ENCODE measurements around the gene EPHA4.

The EPHA4 gene

DNA sequence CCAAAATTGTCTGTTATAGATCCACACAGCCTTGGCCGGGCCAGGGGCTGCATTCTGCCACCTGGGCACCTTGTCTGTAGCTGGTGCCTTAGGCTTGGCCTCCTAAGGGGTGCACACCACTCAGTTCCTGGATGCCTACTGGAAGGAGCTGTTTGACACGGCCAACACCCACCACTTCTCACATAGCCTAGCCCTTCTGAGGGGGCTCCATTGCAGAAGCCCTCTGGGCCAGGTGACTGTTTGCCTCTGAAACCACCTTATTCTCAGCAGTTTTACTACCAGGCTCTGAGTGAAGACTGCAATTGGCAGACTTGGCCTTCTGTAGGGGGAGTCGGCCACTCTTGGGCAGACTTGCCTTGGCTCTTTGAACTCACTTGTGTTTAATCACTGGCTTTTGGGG is 39.5 kb downstream of the EPHA4 start:
- no peak for DNase-seq

DNA sequence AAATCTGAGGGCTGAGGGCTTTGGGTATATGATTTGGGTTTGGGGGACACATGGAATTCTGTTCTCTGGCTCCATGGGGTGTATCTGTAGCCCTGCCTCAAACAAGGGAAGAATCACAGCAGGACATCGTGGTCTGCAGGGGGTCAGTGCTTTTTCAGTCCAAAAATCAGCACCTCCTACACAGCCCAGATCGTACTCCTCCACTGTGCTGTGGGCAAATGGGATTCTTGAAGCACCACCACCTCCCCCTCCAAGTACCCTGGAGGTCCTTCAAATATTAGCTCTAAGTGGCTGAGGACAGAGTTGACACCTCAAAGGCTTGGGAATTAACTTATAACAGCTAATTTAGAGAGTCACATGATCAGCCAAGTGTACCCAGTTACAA is 41.5 kb downstream of the EPHA4 start:
- no peak for DNase-seq

DNA sequence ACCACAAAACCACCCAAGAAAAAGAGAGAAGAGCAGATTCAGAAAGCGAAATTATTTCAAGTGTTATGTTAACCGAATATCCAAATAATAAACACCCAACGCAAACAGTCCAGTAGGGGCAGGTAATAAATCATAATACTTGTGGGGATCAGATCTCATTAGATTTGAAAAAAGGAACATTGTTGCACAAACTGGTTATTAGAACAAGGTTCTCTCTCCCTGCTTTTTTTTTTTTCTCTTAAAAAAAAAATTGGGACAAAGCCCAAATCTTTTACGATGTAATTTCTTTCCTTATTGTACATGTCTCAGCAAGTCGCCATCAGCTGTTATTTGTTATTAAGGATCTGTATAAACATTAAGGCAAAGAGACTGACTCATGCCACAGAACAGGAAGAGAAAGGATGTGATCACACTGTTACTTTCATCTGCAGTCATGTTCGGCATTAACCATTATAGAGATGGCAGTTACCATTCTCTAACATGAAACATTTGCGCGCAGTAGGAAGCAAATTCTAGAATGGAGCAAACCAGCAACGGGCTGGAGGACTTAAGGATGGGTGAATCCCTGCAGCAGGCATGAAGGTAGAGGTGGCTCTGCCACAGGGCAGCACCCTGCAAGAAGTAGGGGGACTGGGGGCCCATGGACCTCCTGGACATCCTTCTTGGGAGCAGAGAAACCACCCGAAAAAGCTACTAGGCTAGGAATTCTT is 42.0 kb downstream of the EPHA4 start:
- peak; percentile 0 for DNase-seq

DNA sequence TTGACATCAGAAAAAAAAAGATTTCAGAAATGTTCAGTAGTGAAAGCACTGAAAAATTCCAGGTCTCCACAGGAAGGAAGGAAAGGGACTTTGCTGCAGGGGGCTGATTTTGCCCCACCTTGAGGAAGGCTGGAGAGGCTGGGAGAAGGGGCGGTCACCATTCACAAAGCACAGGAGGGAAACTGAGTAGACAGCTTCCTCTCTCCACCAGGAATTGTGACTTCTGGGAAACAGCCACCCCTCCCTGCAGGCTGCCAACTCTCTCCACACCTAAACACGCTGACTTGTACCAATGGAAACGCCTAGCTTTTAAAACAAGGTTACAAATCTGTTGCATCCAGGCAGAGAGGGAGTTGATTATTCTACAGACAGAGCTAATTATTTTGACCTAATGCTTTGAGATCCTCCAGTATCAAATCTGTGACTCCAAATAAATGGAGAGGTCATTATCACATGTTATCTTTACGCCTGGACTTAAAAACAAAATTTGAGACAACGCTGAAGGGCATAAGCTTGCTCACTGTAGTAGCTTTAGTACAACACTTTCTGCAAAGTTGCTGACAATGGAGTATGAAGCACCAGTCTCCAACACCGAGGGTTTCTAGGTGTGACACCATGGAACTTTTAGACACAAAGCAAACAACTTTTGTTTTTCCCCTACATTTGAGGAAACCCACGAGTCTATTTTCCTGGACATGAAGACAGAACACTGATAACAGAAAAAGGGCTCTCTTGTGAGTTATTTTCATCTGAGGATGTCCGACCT is 42.7 kb downstream of the EPHA4 start:
- no peak for DNase-seq

DNA sequence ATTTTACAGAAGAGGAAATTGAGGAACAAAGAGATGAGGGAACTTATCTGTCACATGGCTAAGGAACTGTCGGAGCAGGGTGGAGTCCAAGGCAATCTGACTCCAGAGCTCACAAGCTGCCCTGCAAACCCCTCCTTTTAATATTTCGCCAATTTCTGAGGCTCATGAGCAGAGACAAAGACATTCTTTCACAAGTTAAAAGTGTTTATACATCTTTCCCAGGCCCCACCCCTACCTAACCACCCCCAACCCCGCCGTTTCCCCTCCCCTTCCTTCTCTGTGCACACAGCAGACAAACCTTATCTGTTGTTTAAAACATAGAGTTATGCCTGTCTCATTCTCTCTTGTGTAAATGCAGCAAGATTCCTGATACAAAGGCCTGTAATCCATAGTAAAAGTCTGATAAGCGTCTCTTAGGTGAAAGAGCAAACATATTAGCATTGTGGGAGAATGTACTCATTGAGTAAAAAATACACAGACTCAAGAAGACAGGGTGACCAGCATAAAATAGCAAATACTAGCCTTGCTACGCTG is 44.3 kb downstream of the EPHA4 start:
- DNase-seq, result no peak

DNA sequence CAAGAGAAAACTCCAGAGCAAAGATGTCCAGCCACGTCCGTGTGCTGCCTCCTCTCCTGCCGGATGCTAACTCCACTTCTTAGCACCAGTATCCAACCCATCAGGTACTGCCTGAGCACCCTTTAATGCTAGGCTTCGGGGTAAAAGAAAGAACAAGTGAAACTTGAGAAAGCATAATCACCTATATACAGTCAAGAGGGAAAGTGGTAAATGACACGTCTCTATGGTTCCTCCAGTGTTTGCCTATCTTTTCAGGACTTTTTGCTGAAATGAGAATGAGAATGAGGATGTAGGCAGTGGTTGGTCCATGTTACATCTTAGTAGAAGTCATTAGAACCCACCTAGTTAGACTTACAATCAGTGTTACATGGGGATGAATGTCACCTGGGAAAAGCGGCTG is 47.9 kb downstream of the EPHA4 start:
- DNase-seq, result no peak

DNA sequence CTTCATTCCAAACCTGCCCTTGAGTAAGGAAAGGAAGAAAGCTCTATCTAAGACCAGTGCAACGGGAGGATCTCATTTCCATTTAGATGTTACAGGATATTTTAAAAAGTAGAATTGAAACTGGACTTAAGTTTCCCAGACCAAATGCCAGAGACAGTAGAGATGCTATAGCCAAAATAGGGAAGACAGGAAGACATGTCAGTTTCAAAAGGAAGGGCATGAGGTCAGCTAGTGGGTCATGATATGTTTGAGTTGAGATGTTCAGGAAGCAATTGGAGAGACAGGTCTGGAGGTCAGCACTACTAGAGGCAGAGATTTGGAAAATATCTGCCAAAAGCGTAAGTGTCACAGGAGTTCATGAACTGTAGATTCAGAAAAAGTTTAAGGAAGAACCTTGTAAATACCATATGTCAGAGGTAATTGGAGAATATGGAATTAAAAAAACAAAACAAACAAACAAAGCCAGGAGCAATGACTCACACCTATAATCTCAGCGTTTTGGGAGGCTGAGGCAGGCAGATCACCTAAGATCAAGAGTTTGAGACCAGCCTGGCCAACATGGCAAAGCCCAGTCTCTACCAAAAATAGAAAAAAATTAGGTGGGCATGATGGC is 50.8 kb downstream of the EPHA4 start:
- peak; percentile 66 for DNase-seq

DNA sequence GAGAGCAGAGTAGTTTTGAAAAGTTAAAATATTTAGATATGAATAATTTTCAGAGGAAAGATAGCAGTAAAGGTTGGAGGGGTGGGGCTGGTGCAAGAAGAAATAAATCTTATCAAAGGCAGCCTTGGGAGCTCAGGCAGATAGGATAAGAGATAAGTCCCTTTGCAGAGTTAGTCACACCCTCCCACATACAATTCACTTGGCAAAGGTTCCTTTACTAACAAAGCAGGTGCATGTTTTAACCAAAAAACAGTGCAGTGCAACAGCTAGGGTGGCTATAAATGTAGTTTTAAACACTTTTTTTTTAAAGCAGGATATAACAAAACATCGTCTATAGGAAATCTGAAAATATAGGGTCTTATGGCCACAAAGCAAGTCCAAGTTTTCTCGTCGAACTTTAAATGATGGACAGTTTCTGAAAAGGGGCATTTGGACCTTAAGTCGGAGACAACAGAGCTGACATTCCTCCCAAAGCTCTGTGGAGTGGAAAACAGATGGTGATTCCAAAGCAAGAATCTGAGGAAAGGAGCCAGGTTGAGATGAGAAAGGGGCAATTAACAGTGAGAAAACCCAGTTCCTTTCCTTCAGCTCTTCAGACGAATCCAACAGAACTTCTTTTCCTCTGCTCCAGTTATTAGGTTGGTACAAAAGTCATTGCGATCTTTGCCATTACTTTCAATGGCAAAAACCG is 53.0 kb downstream of the EPHA4 start:
- no peak for DNase-seq

DNA sequence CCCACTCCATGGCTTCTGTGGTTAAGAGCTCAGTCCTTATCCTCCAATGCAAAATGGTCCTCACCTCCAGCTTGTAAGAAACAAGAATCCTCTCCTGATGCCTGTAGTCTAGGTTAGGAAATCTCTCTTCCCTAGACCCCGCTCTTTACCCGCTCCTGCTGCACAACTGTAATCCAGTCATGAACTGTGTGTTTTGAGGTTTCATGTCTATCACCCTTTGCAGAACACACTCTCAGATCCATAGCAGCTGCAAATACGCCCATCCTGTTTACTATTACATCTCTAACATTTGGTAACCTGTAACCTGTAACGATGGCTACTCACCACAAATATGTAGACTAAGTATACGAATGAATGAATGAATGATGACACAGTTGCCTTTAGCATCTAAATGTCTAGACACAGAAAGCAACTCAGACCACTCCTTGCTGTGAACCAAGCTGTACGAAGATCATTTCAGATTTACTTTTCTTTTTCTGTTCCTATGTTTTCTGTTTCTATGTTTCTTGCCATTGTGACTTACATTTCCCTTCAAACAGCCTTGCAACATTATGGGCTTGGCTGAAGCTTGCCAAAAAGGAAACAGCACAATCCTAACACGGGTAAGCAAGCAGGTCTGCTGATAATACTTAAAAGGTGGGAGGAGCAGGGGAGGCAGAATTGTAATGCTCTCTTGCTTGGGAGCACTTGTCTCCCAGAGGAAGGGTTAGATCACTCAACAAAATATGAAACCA is 53.7 kb downstream of the EPHA4 start:
- DNase-seq, result no peak

DNA sequence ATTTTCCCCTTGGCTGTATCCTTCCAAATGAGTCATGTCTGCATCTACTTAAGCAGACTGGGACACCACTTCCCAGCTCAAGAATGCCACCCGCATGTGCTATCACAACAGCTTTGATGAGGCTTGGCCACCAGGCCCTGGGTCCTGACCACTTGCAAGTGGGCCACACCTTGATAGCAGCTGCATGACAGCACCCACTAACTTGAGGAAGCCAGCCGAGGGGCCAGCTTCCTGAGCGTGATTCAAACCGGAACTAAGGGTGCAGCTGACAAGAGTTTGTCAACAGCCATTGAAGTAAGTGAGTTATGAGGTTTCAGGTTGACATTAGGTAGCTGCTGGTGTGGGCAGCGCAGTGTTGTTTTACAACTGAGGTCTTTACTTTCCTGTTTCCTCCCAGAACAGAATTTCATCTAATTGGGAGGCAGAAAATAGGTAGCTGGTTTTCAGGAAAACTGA is 54.4 kb downstream of the EPHA4 start:
- DNase-seq, result no peak

DNA sequence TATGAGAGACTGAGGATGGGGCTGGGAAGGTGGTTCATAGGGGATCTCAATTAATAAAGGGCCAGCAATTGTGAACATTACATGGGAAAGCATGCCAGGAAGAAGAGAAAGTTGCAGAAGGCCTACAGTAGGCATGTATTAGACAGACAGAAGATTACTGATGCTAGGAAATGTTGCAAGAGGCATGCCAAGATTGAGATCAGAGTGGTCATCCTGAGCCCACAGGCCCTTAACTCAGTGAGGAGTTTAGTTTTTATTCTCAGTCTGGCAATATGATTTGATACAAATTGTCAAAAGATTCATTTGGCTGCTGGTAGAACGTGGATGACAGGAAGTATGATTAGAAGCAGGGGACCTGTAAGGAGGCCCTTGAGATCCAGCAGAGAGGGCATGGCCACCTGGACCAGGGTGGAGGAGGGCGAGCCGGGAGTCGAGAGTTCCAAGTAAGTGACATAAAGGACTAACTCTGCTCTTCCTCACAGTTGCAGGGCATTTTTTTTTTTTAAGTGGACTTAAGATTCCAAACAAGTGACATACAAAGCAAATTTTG is 54.9 kb downstream of the EPHA4 start:
- DNase-seq, result no peak

DNA sequence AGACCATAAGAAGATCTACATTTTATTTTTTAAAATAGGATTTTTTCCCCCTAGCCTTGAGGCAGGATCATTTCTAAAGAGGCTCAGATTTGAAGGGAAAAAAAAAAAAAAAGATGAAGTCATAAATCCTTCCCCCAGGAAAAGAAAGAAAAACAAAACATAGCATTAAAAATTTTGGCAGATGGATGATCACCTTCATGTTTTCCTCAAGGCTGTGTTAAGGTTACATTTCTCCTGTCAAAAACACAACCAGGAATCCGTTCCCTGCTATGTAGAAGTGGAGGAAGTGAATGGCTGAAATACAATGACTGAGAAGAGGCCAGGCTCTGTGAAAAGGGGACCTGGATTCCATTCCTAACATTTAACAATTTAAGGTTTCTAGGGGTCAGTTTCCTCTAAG is 56.2 kb downstream of the EPHA4 start:
- no peak for DNase-seq

DNA sequence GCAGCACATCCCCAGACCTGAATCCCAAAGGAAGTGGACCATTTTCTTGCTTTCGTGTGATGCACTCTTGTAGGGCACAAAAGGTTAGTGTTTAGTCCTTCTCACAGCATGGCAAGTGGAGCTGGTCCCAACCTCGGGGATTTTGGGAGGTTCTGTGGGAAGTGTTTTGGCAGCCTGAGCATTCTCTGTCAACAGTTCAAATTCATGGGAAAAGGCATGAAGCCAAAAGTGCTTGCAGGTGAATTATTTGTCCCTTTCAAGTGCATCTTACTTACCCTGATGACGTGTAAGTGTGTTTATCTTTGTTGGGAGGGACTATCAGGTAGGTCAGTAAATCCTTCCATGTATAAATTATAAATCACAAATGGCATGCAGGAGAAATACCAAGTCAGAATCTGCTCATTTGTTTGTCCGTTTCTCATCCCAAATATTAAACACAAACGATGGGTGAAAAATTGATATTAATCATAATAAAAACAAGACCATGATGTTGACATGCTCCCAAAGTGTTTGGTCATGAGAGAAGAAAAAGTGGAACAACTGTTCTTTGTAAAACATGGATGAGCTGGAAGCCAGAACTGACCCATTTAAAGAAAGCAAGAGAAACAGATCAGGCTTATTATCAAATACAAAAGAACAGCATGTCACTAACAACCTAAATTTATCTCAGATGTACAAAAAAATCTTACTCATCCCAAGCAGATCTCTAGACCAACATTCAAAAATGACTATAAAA is 57.6 kb downstream of the EPHA4 start:
- DNase-seq, result no peak

DNA sequence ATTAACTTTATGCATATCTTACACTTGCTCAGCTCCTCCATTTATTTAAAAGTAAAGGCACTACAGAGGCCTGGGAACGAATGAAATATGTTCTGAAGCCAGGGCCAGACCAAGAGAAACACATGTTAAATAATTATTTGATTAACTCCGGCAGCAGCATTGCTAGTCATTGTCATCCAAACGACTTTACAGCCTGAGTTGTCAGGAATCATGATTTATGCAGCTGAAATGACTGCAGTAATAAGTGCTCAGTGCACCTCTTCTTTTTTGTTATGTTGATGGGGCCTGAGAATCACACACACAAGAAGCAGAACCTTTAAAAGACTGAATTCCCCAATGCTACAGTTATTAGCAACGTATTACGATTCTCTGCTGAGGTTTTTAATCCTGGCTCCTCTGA is 58.9 kb downstream of the EPHA4 start:
- no peak for DNase-seq

DNA sequence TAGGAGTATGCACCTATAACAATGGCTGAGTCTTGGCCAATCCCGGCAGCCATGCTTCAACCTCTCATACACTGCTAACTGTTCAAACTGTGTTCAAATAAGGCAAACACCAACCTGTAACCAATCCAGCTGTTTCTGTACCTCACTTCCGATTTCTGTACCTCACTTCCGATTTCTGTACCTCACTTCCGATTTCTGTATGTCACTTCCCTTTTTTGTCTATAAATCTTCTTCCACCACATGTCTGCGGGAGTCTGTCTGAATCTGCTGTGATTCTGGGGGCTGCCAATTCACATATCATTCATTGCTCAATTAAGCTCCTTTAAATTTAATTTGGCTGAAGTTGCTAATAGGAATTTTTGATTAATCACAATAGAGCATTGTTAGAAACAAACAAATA is 60.8 kb downstream of the EPHA4 start:
- peak; percentile 20 for DNase-seq

DNA sequence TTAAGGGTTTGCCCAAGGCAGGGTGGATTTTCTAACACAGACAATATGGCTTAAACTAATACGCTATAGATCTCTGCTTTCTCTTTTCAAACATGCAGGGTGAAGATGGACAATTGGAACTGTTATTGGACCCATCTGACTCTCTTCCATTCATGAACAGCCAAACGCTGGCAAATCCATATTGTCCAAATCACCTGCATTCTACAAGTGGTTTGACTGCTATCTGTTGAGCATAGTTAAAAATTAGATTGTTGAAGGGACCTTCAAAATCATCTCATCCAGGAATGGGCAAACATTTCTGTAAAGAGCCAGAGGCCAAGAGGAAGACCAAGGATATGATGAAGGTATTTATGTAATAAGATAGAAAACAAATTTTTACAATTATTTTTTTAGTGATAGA is 65.6 kb downstream of the EPHA4 start:
- DNase-seq, result no peak

DNA sequence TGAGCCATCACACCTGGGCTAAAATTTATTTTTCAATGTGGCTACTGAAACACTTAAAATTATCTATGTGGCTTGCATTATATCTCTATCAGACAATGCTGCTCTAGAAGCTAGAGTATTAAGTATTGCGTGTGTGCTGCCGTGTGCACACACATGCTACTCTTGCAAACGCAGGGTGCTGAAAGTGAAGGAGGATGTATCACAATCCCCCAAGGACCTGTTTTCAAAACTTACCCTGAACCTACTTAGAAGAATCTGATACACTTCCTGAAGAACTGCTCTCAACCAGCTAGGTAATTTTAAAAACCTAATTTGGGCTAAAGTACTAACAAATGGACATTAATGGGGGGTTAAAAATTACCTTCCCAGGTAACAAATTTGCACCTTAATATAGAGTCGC is 66.5 kb downstream of the EPHA4 start:
- DNase-seq, result no peak

DNA sequence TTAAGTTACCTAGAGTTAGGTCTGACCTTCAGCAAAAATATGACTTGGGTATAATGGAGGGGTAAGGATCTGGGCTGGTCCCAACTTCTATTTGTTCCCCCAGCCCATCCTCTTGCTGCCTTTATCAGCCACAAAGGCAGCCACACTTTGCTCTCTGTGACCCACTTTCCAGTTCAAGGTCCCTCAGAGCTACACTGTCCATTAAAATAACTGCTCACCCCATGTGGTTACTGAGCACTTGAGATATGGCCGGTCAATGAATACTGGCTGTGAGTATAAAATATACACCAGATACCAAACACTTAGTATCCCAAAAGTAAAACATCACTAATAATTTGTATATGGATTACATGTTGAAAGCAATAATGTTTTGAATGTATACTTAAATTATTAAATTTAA is 67.2 kb downstream of the EPHA4 start:
- DNase-seq, result no peak

DNA sequence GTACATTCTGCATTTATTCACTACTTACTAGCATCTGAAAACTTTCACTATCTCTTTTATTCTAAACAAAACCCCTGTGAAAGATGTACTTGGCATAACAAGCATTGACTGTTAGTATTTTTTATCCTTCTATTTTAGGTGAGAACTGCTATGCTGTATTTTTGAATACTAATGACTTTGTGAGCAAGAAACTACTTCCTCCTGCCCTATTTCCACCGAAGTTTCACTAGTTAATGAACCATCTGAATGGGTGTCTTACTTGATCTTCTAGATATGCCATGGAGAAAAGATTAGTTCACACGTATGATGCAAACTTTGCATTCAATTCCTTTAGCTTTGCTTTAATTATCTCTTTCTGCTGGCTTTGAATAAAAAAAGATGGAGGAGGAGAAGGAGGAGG is 68.1 kb downstream of the EPHA4 start:
- DNase-seq, result no peak

DNA sequence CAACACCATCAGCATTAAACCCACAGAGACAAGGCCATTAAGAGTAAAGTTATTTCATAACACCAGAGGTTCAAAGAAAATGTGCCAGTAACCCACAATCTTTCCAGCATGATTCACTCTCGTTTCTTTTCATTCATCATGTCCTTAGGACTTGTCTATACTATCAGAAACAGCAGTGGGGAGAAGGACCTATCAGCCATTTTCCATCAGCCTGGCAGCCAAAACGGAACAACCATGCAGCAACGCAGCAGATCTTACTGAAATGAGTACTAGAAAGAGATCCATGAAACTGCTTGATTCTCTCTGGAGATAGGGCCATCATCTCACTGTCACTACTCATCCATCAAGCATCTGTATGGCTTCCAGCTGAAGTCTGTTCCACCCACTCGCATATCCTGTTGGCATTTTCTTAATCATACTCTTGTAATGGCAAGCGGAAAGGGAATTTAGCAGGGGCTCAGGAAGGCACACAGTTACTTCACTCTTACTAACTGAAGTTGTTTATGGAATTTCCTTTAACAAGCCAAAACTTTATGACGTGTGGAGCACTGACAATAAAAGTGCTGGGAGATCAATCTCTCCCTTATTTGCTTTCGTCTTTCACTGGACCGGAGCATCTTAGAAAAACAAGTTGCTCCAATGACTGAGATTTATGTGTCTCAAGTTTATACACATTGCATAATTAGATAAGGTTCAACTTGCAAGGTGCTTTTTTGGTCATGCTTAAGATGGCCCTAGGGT is 69.7 kb downstream of the EPHA4 start:
- no peak for DNase-seq

DNA sequence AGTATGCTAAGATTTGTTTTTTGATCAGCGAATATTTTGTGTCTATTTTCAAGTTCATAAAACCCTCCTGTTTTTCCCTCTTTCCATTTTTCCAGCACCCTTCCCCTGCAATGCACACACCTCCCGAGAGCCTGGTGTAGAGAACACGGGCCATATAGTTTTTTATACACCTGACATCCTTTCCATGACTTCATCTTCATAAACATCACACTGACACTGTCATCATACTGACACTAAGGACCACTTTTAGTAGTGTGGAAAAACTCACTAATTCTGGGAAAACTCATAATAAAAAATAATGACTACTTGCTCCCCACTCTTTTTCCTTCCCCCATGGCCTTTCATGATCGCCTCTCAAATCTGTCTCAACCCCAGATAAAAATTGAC is 70.2 kb downstream of the EPHA4 start:
- DNase-seq, result no peak
